HL-60 (cell line): Measurements from ENCODE around the gene TNIK.

Experiments
- CTCF ChIP-seq: IDR thresholded peaks from one replicate; pipeline ENCODE4 v1.5.1; 2011; ENCODE audit warnings: low read length, control low read depth, inconsistent platforms; ENCODE audit not compliant: insufficient read depth
- GABPA ChIP-seq: IDR thresholded peaks from 2 replicates; pipeline ENCODE4 v1.6.1; 2012; ENCODE audit warnings: low read depth
- POLR2AphosphoS5 ChIP-seq: IDR thresholded peaks from 2 replicates; pipeline ENCODE4 v1.6.1; 2012; ENCODE audit warnings: low read depth
- REST ChIP-seq: IDR thresholded peaks from 2 replicates; pipeline ENCODE4 v1.6.1; 2012; ENCODE audit warnings: low read depth; ENCODE audit not compliant: insufficient replicate concordance
- SPI1 ChIP-seq: IDR thresholded peaks from 2 replicates; pipeline ENCODE4 v1.6.1; 2012; ENCODE audit warnings: low read depth, mild to moderate bottlenecking, borderline replicate concordance

- TF ChIP-seq CTCF (no peak), SPI1 (no peak), POLR2AphosphoS5 (no peak), GABPA (no peak), REST (no peak)
Measured at GRCh38 chr3:171110715-171111114, 349.5 kb downstream of the TNIK start.
